Neural progenitor cell (in vitro differentiated cells): ENCODE data around the gene ARHGAP22.

Source experiments
- CTCF ChIP-seq: fragments of 200-600 bp; sonication (generic); IDR thresholded peaks from 2 replicates; pipeline ENCODE4 v1.5.1; 2017; ENCODE audit warnings: antibody characterized with exemption, mild to moderate bottlenecking
- EZH2phosphoT487 ChIP-seq: fragments of 200-600 bp; sonication (generic); IDR thresholded peaks from 2 replicates; pipeline ENCODE4 v1.6.1; 2017; ENCODE audit warnings: antibody characterized with exemption

GRCh38 chr10:48463318-48464003, 141.4 kb downstream of the ARHGAP22 start:
- TF ChIP-seq CTCF (no peak), EZH2phosphoT487 (no peak)
